ENCODE results near the gene AUTS2. TPM values are rescaled to one million over a fixed set of nuclear protein-coding genes. Genes with fewer than 3 reads are reported as not detected.
A peak's percentile ranks its signal among the peaks of the same experiment; 100 is the strongest.

The AUTS2 gene
- total RNA-seq, 1 donor from 2014 or later, result 125 TPM

- H3K27ac Mint-ChIP-seq, result peak overlapping the region; percentile 34
These were observed 465.1 kb downstream of the AUTS2 start for GRCh38 chr7:70063371-70063770.

DNA sequence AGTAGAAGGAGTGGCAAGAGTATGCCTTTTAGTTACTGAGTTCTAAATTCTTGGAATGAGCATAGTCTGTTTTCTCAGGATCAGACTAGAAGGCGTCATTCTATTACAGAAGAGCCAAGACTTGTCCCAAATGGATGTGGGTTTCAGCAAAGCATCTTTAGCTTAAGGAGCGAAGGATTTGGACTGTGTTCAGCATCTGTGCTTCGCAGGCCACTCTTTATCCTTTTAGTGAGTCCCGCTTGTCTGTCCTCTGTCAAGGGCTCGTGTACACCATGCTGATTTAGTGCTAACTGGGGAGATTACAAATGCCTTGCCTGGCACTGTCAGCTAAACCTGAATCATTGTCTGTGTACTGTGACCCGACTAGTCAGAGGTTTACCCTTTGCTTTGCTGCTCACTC lies 465.7 kb downstream of the AUTS2 start:
- DNase-seq (ENCODE audit: low spot score, unreplicated experiment), result no peak
- Mint-ChIP-seq H3K4me3 (ENCODE audit: low read depth) (no peak overlapping the region), H3K4me1 (ENCODE audit: low read depth) (peaks cover 16% of the 10 kb centered on the region), H3K27me3 (no peaks in the 10 kb centered on the region), H3K27ac (peak overlapping the region; percentile 34), H3K9me3 (ENCODE audit: low read depth) (no peaks in the 10 kb centered on the region), H3K36me3 (ENCODE audit: insufficient read depth) (no peaks in the 10 kb centered on the region)
- TF ChIP-seq CTCF (IDR thresholded peaks at IDR 0.05; ENCODE audit: unreplicated experiment), result no peak

More at GRCh38 chr7:70063371-70063770, 465.1 kb downstream of the AUTS2 start:
- TF ChIP-seq CTCF (IDR thresholded peaks at IDR 0.05; ENCODE audit: unreplicated experiment), result no peak
- H3K27me3 Mint-ChIP-seq, result no peaks in the 10 kb centered on the region
- H3K4me1 Mint-ChIP-seq (ENCODE audit: low read depth), result peaks cover 14% of the 10 kb centered on the region
- no peaks in the 10 kb centered on the region for H3K36me3 Mint-ChIP-seq (ENCODE audit: insufficient read depth)
- H3K9me3 Mint-ChIP-seq (ENCODE audit: low read depth), result no peaks in the 10 kb centered on the region
- DNase-seq (ENCODE audit: low spot score, unreplicated experiment), result no peak
- no peak overlapping the region for H3K4me3 Mint-ChIP-seq (ENCODE audit: low read depth)

GRCh38 chr7:70066844-70067243 lies 468.6 kb downstream of the AUTS2 start:
- no peaks in the 10 kb centered on the region for H3K27me3 Mint-ChIP-seq
- H3K9me3 Mint-ChIP-seq (ENCODE audit: low read depth), result no peaks in the 10 kb centered on the region
- no peak overlapping the region for H3K4me3 Mint-ChIP-seq (ENCODE audit: low read depth)
- no peaks in the 10 kb centered on the region for H3K36me3 Mint-ChIP-seq (ENCODE audit: insufficient read depth)
- no peak for TF ChIP-seq CTCF (IDR thresholded peaks at IDR 0.05; ENCODE audit: unreplicated experiment)
- H3K4me1 Mint-ChIP-seq (ENCODE audit: low read depth), result peaks cover 14% of the 10 kb centered on the region
- no peak for DNase-seq (ENCODE audit: low spot score, unreplicated experiment)
- no peak overlapping the region for H3K27ac Mint-ChIP-seq

DNA sequence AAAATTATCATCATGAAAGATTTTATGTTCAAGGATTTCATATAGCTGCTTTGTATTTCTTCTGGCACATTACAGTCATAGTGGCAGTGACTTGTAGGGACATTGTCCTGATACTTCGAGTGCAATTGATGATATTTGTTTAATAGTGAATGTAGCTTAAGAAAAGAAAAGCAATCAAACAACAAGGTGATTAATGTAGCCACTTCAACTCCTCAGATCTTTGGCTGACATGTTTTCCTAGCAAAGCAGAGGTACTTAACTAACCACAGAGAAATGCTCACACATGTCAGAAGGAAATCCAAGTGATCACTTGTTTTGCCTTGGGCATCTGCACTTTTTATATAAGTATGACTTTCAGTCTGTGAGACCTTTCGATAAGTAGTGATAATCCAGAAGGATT lies 470.3 kb downstream of the AUTS2 start:
- Mint-ChIP-seq H3K4me3 (ENCODE audit: low read depth) (no peak overlapping the region), H3K27me3 (no peaks in the 10 kb centered on the region), H3K27ac (peak overlapping the region; percentile 35), H3K4me1 (ENCODE audit: low read depth) (peaks cover 20% of the 10 kb centered on the region), H3K36me3 (ENCODE audit: insufficient read depth) (no peaks in the 10 kb centered on the region), H3K9me3 (ENCODE audit: low read depth) (no peaks in the 10 kb centered on the region)
- no peak for TF ChIP-seq CTCF (IDR thresholded peaks at IDR 0.05; ENCODE audit: unreplicated experiment)
- no peak for DNase-seq (ENCODE audit: low spot score, unreplicated experiment)

DNA sequence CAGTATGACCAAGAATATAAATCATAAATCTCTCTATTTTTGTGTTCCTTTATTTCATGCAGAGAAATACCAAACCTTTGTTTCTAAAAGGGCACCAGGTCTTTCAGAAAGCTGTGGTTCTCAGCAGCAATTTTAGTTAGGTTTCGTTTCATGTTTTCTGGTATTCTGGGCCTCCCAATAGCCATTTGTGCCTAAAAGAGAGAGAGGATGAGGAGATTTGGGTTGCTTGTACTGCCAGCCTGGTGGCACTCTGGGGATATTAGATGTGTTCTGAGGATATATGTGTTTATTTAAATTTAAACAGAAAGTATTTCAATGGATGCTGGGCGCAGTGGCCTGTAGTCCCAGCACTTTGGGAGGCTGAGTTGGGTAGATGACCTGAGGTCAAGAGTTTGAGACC lies 471.7 kb downstream of the AUTS2 start:
- no peak for DNase-seq (ENCODE audit: low spot score, unreplicated experiment)
- Mint-ChIP-seq H3K36me3 (ENCODE audit: insufficient read depth) (no peaks in the 10 kb centered on the region), H3K4me3 (ENCODE audit: low read depth) (no peak overlapping the region), H3K27ac (no peak overlapping the region), H3K9me3 (ENCODE audit: low read depth) (no peaks in the 10 kb centered on the region), H3K27me3 (no peaks in the 10 kb centered on the region), H3K4me1 (ENCODE audit: low read depth) (peaks cover 18% of the 10 kb centered on the region)
- TF ChIP-seq CTCF (IDR thresholded peaks at IDR 0.05; ENCODE audit: unreplicated experiment), result no peak
